ENCODE measurements around the gene PTH1R.
A peak's percentile ranks its signal among the peaks of the same experiment; 100 is the strongest.

PTH1R gene

GRCh38 chr3:46845397-46845859 lies 32.1 kb upstream of the PTH1R start:
- in situ Hi-C loops (cut with MboI; ENCODE audit: low pct_unique_long_range_greater_than_20kb, low sequenced_read_pairs, unreplicated experiment): no loop called here
- peak; percentile 52 for DNase-seq (ENCODE audit: low spot score)
- TF ChIP-seq CTCF (IDR thresholded peaks at IDR 0.05; ENCODE audit: extremely low read depth, insufficient read depth, missing control alignments): no peak

GRCh38 chr3:46845860-46846623 lies 31.5 kb upstream of the PTH1R start:
- DNase-seq (ENCODE audit: low spot score): peak; percentile 89
- TF ChIP-seq CTCF (IDR thresholded peaks at IDR 0.05; ENCODE audit: extremely low read depth, insufficient read depth, missing control alignments): peak; percentile 57
- in situ Hi-C loops (cut with MboI; ENCODE audit: low pct_unique_long_range_greater_than_20kb, low sequenced_read_pairs, unreplicated experiment): no loop called here

GRCh38 chr3:46846624-46847542 lies 30.6 kb upstream of the PTH1R start:
- DNase-seq (ENCODE audit: low spot score): no peak
- no peak for TF ChIP-seq CTCF (IDR thresholded peaks at IDR 0.05; ENCODE audit: extremely low read depth, insufficient read depth, missing control alignments)

GRCh38 chr3:46847744-46848143 lies 29.8 kb upstream of the PTH1R start:
- TF ChIP-seq CTCF (IDR thresholded peaks at IDR 0.05; ENCODE audit: extremely low read depth, insufficient read depth, missing control alignments): no peak
- in situ Hi-C loops (cut with MboI; ENCODE audit: low pct_unique_long_range_greater_than_20kb, low sequenced_read_pairs, unreplicated experiment): no loop called here

More at GRCh38 chr3:46846624-46847542, 30.6 kb upstream of the PTH1R start:
- in situ Hi-C loops (cut with MboI; ENCODE audit: low pct_unique_long_range_greater_than_20kb, low sequenced_read_pairs, unreplicated experiment): no loop called here

GRCh38 chr3:46848271-46849044 lies 29.1 kb upstream of the PTH1R start:
- in situ Hi-C loops (cut with MboI; ENCODE audit: low pct_unique_long_range_greater_than_20kb, low sequenced_read_pairs, unreplicated experiment): no loop called here
- DNase-seq (ENCODE audit: low spot score): no peak
- peak; percentile 62 for TF ChIP-seq CTCF (IDR thresholded peaks at IDR 0.05; ENCODE audit: extremely low read depth, insufficient read depth, missing control alignments)

More at GRCh38 chr3:46847744-46848143, 29.8 kb upstream of the PTH1R start:
- no peak for DNase-seq (ENCODE audit: low spot score)
